Retina (tissue), 1 donor: ENCODE data around the gene IGBP1.
"Not testable (repeated sequence)": the region's sequence is repeated elsewhere in the genome, so short reads cannot be mapped to it uniquely, and the experiment has no call there.

Source experiments
- DNase-seq: peaks from one replicate; pipeline ENCODE4 v3.0.0-alpha.2; 2016

The IGBP1 gene

DNA sequence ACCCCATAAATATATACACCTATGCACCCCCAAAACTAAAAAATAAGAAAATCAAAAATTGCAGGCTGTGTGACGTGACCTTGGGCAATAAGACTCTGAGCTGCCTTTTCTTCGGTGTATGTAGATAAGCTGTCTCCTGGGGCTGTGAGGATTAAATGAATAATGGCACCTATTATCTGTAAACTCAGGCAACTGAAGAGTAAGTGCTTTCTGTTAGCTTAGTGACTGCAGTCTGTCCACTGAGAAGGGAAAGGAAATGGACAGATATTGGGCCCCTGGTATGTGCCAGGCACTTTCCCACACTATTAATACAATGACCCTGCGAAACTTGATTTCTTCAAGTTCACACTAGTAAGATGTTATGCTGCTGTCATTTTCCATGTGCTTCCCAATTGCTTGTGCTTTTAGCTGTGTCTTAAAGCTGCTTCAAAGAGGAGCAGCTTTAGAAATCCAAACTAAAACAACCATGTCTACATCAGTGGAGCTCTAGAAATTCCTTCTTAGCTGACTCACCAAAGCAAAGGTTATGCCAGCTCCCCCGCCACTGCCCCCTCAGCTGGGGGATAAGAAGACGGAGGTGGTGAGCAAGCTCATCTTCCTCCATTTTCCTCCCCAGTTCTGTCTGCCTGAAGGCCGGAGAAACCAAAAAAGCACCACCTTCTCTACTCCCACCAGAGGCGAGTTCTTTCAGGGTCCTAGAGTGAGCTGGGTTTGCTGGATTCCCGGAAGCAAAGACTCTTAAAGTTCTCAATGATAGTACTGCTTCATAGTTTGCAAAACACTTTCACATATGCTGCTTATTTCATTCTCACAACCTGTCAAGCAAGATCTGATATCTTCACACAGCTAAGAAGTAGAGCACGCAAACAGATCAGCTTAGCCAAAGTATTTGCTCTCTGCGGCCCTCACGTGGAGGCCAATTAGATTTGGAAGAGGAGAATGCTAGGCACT, 35.3 kb downstream of the IGBP1 start:
- DNase-seq, result peak; percentile 28

DNA sequence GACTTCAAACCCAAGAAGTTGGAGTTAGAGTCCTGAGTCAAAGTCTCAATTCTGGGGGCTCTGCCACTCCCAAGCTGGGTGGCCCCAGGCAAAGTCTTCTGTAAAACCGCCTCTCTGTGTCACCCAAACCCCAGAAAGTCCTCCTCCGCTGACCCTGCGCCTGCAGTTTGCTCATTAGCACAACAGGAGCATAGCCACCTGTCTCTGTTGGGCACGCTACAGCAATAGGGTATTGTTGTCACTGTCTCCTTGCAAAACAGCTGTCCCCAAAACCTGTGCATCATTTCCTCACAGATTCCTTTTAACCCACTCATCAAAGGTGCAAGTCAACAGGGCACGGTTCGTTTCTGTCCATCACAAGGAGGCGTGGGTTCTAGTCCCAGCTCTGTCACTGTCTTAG, 36.0 kb downstream of the IGBP1 start:
- no peak for DNase-seq

DNA sequence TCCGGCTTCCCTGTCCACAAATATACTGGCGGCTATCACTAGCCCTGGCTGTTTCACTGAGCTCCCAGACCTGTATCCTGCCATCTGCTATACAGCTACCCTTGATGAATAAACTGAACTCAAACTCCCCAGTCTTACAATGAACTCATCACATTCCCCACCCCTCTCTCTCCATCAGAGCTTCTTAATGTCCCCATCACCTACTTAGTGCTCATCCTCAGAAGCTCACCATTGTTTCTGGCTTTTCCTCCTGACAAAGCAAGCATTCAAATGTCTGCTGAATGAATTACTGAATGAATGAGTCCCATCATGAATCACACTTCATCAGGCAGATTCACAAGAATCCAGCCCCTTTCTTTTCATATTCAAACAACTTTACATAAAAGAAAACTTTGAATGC, 38.4 kb downstream of the IGBP1 start:
- peak; percentile 14 for DNase-seq

DNA sequence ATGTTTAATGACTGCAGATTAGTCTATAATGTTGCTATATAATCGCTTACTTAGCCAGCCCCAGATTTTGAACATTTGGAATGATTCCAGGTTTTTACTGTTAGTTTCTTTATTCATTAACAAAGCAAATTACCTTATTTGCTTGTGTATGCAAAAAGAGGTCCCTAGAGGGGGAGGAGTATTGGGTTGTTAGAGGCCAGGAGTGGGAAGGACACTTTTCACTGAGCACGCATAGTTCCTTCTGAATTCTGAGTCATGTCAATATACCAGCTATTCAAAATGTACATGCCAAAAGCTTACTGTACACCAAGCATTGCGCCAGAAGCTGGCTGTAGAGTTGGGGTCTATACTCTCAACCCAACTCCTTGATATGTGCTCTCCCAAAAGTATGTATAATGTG, 39.0 kb downstream of the IGBP1 start:
- no peak for DNase-seq

DNA sequence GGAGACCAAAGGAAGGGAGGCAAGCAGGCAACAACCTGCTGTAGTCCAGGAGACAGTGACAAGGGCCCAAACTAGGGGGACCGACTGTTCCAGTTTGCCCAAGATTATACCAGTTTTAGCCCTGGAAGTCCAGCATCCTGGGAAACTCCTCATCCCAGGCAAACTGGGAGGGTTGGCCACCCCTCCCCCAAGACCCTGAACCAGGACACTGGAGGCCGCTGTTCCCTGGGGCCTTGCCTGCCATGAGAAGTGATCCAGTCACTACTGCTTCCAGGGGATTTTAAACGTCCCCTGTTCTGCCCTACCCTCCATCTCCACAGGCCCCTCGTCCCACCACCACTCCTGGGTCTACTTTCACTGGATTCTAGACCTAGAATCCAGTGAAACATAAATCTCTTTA, 39.7 kb downstream of the IGBP1 start:
- no peak for DNase-seq

DNA sequence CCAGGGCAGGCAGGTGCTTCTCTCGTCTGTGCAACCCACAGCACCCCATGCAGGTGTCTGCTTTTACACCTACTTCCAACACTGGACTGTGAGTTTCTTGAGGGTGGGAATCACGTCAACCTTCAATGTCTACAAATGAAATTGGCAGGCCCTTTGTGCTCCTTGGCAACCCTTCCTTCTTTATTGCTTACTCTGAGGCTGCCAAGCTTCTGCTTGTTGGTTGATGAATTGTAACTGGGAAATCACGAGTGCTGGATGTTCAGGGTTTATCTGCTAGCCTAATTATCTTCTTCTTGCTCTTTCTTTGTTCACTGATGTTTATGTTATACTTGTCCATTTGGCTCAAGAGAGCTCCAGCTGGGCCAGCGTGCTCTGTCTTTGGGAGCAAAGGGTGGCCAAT, 41.5 kb downstream of the IGBP1 start:
- no peak for DNase-seq

DNA sequence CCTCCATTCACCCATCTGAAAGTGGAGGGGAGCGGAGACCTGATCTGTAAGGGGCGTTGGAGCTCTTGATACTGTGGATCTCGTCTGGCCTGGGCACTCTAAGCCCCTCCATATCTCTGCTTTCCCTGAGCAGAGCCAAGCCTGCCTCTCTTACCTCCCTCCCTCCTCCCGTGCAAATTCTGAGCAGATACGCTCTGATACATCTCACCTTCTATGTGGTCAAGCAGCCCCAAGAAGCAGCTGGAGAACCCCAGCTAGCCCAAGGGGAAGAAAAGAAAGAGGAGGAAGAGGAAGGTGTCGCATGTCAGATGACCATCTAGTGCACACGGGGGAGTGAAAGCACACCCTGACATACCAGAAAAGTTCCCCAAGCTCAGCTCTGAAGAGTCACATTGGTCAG, 42.1 kb downstream of the IGBP1 start:
- no peak for DNase-seq

DNA sequence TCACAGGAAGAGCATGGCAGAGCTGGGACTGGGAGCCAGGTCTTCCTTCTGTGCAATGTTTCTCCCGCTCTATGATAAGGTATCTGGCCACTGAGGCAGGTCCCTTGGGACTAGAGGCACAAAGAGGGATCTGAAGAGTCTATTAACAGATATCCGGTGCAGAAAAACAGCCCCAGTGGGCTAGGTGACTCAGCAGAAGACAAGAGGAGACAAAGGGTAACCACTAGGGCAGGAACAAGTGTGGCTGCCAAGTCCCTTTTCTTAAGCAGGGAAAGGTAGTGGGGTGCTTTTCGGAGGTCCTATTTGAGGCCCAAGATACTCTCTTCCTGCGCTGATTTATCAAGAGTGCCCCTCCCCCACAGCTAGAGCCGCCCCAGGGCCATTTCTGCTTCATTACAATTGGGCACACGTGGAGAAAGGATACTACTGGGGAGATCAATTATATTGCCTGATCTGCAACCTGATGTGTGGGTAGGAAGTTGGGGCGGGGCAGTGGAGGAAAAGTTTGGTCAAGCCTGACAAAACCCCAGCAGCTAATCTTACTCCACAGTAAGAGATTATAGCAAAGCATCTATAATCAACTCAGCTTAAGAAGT, 43.8 kb downstream of the IGBP1 start, which contains the start of gene DGAT2L6:
Gene DGAT2L6 (plus strand): TSS at position 546 of the 596 bp plus-strand sequence. CDS start 100 bp downstream, outside the sequence.
- no peak for DNase-seq

DNA sequence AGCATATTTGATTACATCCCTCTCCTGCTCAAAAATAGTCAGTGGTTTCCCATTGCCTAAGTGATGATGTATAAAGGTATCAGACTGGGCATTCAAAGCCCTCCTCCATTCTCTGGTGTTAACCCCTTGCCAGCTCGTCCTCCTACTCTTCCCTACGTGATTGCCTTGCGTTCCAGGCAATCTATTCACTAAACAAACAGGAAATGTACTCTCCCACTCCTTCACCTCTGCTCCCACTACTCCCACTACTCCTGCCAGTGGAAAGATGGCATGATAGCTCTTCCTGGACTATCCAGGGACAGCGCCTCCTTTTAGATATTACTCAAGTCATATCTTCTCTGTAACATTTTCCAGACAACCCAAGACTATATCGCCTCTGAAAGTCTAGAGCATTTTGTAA, 49.8 kb downstream of the IGBP1 start:
- no peak for DNase-seq

DNA sequence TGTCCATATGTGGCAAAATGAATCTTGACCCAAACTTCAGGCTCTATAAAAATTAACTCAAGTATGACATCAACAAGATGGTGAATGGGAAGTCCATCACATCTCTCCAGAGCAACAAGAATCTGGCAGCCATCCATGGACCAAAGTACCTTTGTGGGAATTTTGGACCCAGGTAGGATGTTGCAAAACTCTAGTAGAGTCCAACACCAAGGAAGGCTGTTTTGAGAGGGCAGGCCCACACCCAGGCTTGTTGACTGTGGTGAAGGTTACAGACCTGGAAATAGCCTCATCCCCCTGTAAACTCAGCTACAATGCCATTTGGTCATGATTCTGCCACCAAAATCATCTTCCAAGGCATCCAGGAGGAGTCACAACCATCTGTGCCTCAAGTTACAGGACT, 57.0 kb downstream of the IGBP1 start:
- no peak for DNase-seq

DNA sequence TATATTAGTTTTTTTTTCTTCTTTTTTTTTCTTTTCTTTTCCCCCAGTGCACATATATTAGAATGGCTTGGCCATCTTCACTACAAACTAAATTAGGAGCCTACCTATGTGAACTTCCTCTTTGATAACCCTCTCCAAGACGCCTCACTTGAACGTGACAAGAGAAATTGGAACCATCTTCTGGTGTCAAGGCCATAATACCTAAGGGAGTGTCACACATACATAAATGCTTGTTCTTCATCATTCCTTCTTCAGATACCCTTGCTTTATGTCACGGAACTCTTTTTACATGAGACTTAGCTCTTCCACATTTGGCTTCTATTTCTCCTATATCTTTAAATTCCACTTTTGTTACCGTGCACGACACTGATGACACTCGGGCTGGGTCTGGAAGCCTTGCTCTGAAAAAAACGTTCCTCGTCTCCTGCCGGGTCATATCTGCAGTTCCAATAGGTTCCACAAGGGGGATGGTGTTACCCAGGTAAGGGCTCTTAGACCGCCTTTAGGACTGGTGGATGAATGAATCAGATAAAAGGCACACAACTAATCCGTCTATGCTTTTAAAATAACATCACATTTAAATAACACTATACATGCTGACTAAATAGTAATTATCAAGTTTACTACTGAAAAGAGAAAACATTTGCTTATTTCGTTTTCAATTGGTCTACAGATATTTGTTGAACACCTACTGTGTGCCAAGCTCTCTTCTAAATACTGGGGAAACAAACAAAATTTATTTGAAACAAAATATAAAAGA, 63.9 kb downstream of the IGBP1 start:
- DNase-seq, result no peak

DNA sequence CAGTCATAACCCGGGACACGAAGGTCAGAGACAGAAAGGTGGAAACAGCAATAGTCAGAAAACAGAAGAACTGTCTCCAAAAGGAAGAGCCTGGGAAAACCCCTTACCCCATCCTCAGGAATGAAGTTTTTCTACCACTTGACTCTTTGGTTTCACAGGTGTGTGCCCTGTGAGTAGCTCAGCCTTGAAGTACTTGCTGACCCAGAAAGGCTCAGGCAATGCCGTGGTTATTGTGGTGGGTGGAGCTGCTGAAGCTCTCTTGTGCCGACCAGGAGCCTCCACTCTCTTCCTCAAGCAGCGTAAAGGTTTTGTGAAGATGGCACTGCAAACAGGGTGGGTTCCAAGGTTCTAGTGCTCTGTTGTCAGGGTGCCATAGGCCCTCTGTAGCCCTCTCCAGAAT, 68.5 kb downstream of the IGBP1 start:
- no peak for DNase-seq

DNA sequence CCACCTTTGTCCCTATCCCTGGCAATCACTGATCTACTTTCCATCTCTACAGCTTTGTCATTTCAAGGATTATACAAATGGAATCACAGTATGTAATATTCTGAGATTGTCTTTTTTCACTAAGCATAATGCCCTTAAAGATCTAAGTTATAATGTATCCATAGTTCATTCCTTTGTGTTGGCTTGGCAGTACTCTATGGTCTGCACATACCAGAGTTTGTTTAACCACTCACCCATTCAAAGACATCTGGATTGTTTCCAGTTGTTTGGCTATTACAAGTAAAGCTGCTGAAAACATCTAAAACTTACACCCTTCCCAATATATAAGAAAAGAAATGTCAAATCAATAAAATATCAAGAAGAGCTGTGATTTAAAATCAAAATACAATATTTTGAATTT, 75.2 kb downstream of the IGBP1 start:
- DNase-seq, result no peak

DNA sequence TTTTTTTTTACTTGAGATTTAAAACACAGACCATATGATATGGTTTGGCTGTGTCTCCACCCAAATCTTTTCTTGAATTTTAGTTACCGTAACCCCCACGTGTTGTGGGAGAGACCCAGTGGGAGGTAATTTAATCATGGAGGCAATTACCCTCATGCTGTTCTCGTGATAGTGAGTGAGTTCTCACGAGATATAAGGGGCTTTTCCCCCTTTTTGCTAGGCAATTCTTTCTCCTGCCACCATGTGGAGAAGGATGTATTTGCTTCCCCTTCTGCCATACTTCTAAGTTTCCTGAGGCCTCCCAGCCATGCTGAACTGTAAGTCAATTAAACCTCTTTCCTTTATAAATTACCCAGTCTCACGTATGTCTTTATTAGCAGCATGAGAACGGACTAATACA, 76.3 kb downstream of the IGBP1 start:
- DNase-seq, result not testable (repeated sequence)
